GM12892 (cell line): ENCODE data around the gene PECR.

ENCODE experiments used
- POLR2A ChIP-seq: IDR thresholded peaks from 2 replicates; pipeline ENCODE4 v1.6.1; 2011; ENCODE audit warnings: low read depth, low read length, control low read depth
- POLR2AphosphoS5 ChIP-seq: IDR thresholded peaks from 2 replicates; pipeline ENCODE4 v1.6.1; 2011; ENCODE audit warnings: low read depth, low read length, control low read depth
- TAF1 ChIP-seq: IDR thresholded peaks from 2 replicates; pipeline ENCODE4 v1.6.1; 2011; ENCODE audit warnings: low read depth, mild to moderate bottlenecking, control low read depth, low read length, borderline replicate concordance

DNA sequence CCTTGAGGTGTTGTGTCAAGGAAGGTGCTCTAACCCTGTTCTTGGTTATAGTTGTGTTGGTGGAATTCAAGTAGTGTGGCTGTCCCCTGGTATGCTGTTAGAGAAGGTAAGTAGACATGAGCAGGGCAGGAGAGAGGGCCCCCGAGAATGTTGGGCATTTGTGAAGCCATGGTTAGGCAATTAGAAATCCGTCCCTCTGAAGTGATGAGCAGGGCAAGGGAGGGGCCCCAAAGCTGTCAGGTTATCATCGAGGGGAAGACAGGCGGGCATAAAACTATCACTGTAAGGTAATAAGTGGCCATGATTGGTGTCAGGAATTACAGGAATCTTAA, 32.7 kb upstream of the PECR start:
- TF ChIP-seq POLR2A = no peak
- TF ChIP-seq POLR2AphosphoS5 = no peak
- TF ChIP-seq TAF1 = no peak
